ENCODE measurements around the gene S100A4.
A peak's percentile ranks its signal among the peaks of the same experiment; 100 is the strongest.
"Not testable (repeated sequence)": the region's sequence is repeated elsewhere in the genome, so short reads cannot be mapped to it uniquely, and the experiment has no call there.

S100A4 gene

DNA sequence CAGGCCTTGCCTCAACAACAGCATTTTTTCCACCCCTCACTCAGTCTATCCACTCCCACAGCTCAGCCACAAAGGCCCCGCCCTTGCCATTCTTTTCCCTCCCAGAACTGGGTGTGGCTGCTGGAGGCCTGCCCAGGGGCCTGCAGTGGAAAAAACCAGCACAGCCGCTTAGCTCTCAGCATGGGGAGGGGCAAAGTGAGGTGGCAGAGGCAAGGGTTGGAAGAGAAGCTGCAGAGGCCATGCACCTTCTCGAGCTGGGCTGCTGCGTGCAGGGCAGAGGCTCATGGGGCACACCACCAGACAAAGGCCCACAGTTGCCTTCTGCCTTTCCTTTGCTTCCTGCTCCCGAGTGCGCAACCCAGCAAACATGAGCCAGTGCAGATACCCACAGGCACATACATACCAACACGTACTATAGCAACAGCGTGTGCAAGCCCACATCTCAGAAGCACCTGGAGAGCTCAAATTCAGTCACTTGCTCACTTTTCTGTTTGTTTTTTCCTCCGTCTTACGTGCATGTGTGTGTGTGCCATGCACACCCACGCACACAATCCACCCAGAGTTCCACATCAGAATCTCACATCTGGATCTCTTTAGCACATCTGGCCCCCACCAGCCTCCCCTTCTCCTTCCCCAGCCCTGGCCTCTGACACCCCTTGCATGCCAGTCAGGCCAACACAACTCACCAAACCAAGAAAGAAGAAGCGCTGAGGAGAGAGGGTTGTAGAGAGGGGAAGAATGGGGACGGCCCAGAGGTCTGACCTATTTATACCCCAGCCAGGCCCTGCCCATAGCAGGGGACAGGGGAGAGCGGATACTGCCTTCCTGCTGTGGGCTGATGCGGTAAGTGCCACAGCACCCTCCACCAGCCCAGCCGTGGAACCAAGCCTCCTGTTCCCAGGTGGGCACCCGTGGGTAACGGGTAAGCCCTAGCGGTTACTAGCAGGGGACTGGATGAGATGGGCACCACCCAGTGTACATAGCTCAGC is at the start of gene S100A4:
Gene S100A4, minus strand, starts transcription at position 740 of the 989 bp plus-strand sequence. CDS start 1,012 bp downstream, outside the sequence.
- Histone ChIP-seq H3K9me3 (ENCODE audit: control insufficient read depth in 2 of 2, low read length in 2 of 2) (no peaks in the 10 kb centered on the region), H3K9ac (ENCODE audit: low read length in 2 of 2) (peak within 1 kb of the TSS; percentile 10 to 62), H3K36me3 (ENCODE audit: control insufficient read depth in 2 of 2, insufficient read depth in 2 of 2, low read length in 2 of 2) (no peaks in the 10 kb centered on the region), H3K27me3 (ENCODE audit: control insufficient read depth in 1 of 2, insufficient read depth in 2 of 2, low read length in 2 of 2) (no peaks in the 10 kb centered on the region), H3K4me1 (ENCODE audit: control insufficient read depth, insufficient read depth, low read length) (peaks cover 68% of the 10 kb centered on the region), H3K27ac (ENCODE audit: low read length) (peak within 1 kb of the TSS; percentile 49), H3K4me3 (ENCODE audit: low read length in 2 of 2) (peak within 1 kb of the TSS; percentile 2 to 76)

- H3K27ac ChIP-seq (ENCODE audit: low read length) = no peak overlapping the region
- peaks cover 0 to 2% of the 10 kb centered on the region in 2 donors for H3K36me3 ChIP-seq (ENCODE audit: control insufficient read depth in 2 of 2, insufficient read depth in 2 of 2, low read length in 2 of 2)
- no peaks in the 10 kb centered on the region for H3K4me1 ChIP-seq (ENCODE audit: control insufficient read depth, insufficient read depth, low read length)
- H3K9me3 ChIP-seq (ENCODE audit: control insufficient read depth in 2 of 2, low read length in 2 of 2) = no peaks in the 10 kb centered on the region
- H3K9ac ChIP-seq (ENCODE audit: low read length in 2 of 2) = no peak overlapping the region
- H3K4me3 ChIP-seq (ENCODE audit: low read length in 2 of 2) = no peak overlapping the region
- no peaks in the 10 kb centered on the region for H3K27me3 ChIP-seq (ENCODE audit: control insufficient read depth in 1 of 2, insufficient read depth in 2 of 2, low read length in 2 of 2)
Observed at GRCh38 chr1:153592748-153593147, 47.1 kb upstream of the S100A4 start.

DNA sequence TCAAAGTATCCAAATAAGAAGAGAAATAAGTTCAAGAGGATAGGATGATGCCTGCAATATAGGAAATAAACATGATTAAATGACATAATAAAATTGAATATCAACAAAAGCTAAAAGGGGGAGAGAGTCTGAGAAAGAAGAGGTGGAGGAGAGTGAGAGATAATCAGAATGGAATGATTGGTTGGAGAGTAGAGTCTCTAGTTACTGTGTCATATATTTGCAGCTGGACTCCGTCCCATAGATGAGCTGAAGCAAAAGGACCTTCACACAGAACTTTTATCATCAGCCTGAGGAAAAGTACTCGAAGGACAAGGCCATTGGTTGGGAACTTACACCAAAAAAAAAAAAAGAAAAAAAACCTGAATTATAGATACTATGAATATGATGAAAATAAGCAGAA is 42.9 kb upstream of the S100A4 start:
- Histone ChIP-seq H3K27ac (ENCODE audit: low read length) (no peak overlapping the region), H3K27me3 (ENCODE audit: control insufficient read depth in 1 of 2, insufficient read depth in 2 of 2, low read length in 2 of 2) (no peaks in the 10 kb centered on the region), H3K9me3 (ENCODE audit: control insufficient read depth in 2 of 2, low read length in 2 of 2) (no peaks in the 10 kb centered on the region), H3K4me1 (ENCODE audit: control insufficient read depth, insufficient read depth, low read length) (no peaks in the 10 kb centered on the region), H3K9ac (ENCODE audit: low read length in 2 of 2) (no peak overlapping the region), H3K4me3 (ENCODE audit: low read length in 2 of 2) (no peak overlapping the region), H3K36me3 (ENCODE audit: control insufficient read depth in 2 of 2, insufficient read depth in 2 of 2, low read length in 2 of 2) (peaks cover 0 to 2% of the 10 kb centered on the region in 2 donors)

- H3K27me3 ChIP-seq (ENCODE audit: control insufficient read depth in 1 of 2, insufficient read depth in 2 of 2, low read length in 2 of 2); H3K36me3 ChIP-seq (ENCODE audit: control insufficient read depth in 2 of 2, insufficient read depth in 2 of 2, low read length in 2 of 2); H3K4me3 ChIP-seq (ENCODE audit: low read length in 2 of 2); H3K4me1 ChIP-seq (ENCODE audit: control insufficient read depth, insufficient read depth, low read length); H3K27ac ChIP-seq (ENCODE audit: low read length); H3K9ac ChIP-seq (ENCODE audit: low read length in 2 of 2); H3K9me3 ChIP-seq (ENCODE audit: control insufficient read depth in 2 of 2, low read length in 2 of 2): not testable (repeated sequence)
Observed at GRCh38 chr1:153588033-153588432, 42.4 kb upstream of the S100A4 start.

DNA sequence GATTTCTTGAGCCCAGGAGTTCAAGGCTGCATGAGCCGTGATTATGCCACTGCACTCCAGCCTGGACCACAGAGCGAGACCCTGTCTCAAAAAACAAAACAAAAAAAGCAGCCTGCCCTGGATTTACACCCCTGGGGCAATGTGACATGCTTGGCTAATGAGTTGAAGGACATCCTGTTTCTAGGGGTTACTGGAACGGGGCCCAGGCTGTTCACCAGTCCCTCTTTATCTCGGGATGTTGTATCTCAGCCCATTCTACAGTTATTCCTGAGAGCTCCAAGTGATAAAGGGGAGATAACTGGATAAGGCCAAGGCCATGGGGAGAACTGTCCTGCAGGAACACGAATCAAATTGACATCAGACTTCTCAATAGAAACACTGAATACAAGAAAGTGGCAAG is 41.7 kb upstream of the S100A4 start:
- Histone ChIP-seq H3K4me3 (ENCODE audit: low read length in 2 of 2) (no peak overlapping the region), H3K27ac (ENCODE audit: low read length) (no peak overlapping the region), H3K9me3 (ENCODE audit: control insufficient read depth in 2 of 2, low read length in 2 of 2) (no peaks in the 10 kb centered on the region)

GRCh38 chr1:153586347-153586746 is 40.7 kb upstream of the S100A4 start:
- Histone ChIP-seq H3K36me3 (ENCODE audit: control insufficient read depth in 2 of 2, insufficient read depth in 2 of 2, low read length in 2 of 2) (peaks cover 0 to 2% of the 10 kb centered on the region in 2 donors), H3K27me3 (ENCODE audit: control insufficient read depth in 1 of 2, insufficient read depth in 2 of 2, low read length in 2 of 2) (no peaks in the 10 kb centered on the region), H3K9me3 (ENCODE audit: control insufficient read depth in 2 of 2, low read length in 2 of 2) (no peaks in the 10 kb centered on the region), H3K9ac (ENCODE audit: low read length in 2 of 2) (no peak overlapping the region), H3K4me3 (ENCODE audit: low read length in 2 of 2) (no peak overlapping the region), H3K27ac (ENCODE audit: low read length) (no peak overlapping the region), H3K4me1 (ENCODE audit: control insufficient read depth, insufficient read depth, low read length) (no peaks in the 10 kb centered on the region)

More for the DNA sequence above, 41.7 kb upstream of the S100A4 start:
- Histone ChIP-seq H3K4me1 (ENCODE audit: control insufficient read depth, insufficient read depth, low read length) (no peaks in the 10 kb centered on the region), H3K9ac (ENCODE audit: low read length in 2 of 2) (no peak overlapping the region), H3K36me3 (ENCODE audit: control insufficient read depth in 2 of 2, insufficient read depth in 2 of 2, low read length in 2 of 2) (peaks cover 0 to 2% of the 10 kb centered on the region in 2 donors), H3K27me3 (ENCODE audit: control insufficient read depth in 1 of 2, insufficient read depth in 2 of 2, low read length in 2 of 2) (no peaks in the 10 kb centered on the region)

- Histone ChIP-seq H3K4me1 (ENCODE audit: control insufficient read depth, insufficient read depth, low read length) (no peaks in the 10 kb centered on the region), H3K27ac (ENCODE audit: low read length) (no peak overlapping the region), H3K36me3 (ENCODE audit: control insufficient read depth in 2 of 2, insufficient read depth in 2 of 2, low read length in 2 of 2) (peaks cover 0 to 2% of the 10 kb centered on the region in 2 donors), H3K27me3 (ENCODE audit: control insufficient read depth in 1 of 2, insufficient read depth in 2 of 2, low read length in 2 of 2) (no peaks in the 10 kb centered on the region), H3K9me3 (ENCODE audit: control insufficient read depth in 2 of 2, low read length in 2 of 2) (no peaks in the 10 kb centered on the region), H3K9ac (ENCODE audit: low read length in 2 of 2) (no peak overlapping the region), H3K4me3 (ENCODE audit: low read length in 2 of 2) (no peak overlapping the region)
Observed at GRCh38 chr1:153585006-153585405, 39.4 kb upstream of the S100A4 start.

DNA sequence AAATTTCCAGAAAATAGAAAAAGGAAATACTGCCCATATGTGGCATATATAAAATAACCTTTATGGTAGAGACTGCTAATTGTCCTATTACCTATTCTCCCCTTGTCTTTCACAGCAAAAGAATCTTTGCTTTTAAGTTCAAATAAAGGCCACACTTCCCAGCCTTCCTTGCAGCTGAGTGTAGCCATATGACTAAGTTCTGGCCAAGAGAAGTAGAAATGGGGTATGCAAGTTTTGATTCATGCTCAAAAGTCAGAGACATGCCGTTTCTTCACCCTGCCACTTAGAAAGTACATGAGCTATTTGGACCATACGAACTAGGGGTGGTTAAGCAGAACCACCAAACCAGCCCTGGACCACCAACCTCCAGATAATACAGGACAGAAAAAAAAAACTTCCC is 38.4 kb upstream of the S100A4 start:
- H3K27me3 ChIP-seq (ENCODE audit: control insufficient read depth in 1 of 2, insufficient read depth in 2 of 2, low read length in 2 of 2) = no peaks in the 10 kb centered on the region
- H3K9ac ChIP-seq (ENCODE audit: low read length in 2 of 2) = no peak overlapping the region
- no peak overlapping the region for H3K27ac ChIP-seq (ENCODE audit: low read length)
- H3K36me3 ChIP-seq (ENCODE audit: control insufficient read depth in 2 of 2, insufficient read depth in 2 of 2, low read length in 2 of 2) = no peaks in the 10 kb centered on the region
- no peaks in the 10 kb centered on the region for H3K9me3 ChIP-seq (ENCODE audit: control insufficient read depth in 2 of 2, low read length in 2 of 2)
- H3K4me3 ChIP-seq (ENCODE audit: low read length in 2 of 2) = no peak overlapping the region
- no peaks in the 10 kb centered on the region for H3K4me1 ChIP-seq (ENCODE audit: control insufficient read depth, insufficient read depth, low read length)

GRCh38 chr1:153583514-153583913 is 37.9 kb upstream of the S100A4 start:
- not testable (repeated sequence) for H3K4me1 ChIP-seq (ENCODE audit: control insufficient read depth, insufficient read depth, low read length); H3K4me3 ChIP-seq (ENCODE audit: low read length in 2 of 2); H3K27me3 ChIP-seq (ENCODE audit: control insufficient read depth in 1 of 2, insufficient read depth in 2 of 2, low read length in 2 of 2); H3K9ac ChIP-seq (ENCODE audit: low read length in 2 of 2); H3K27ac ChIP-seq (ENCODE audit: low read length); H3K9me3 ChIP-seq (ENCODE audit: control insufficient read depth in 2 of 2, low read length in 2 of 2); H3K36me3 ChIP-seq (ENCODE audit: control insufficient read depth in 2 of 2, insufficient read depth in 2 of 2, low read length in 2 of 2)

DNA sequence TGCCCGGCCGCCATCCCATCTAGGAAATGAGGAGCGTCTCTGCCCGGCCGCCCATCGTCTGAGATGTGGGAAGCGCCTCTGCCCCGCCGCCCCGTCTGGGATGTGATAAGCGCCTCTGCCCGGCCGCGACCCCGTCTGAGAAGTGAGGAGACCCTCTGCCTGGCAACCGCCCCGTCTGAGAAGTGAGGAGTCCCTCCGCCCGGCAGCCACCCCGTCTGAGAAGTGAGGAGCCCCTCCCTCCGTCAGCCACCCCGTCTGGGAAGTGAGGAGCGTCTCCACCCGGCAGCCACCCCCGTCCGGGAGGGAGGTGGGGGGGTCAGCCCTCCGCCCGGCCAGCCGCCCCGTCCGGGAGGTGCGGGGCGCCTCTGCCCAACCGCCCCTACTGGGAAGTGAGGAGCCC is 37.2 kb upstream of the S100A4 start:
- not testable (repeated sequence) for H3K27ac ChIP-seq (ENCODE audit: low read length); H3K27me3 ChIP-seq (ENCODE audit: control insufficient read depth in 1 of 2, insufficient read depth in 2 of 2, low read length in 2 of 2); H3K36me3 ChIP-seq (ENCODE audit: control insufficient read depth in 2 of 2, insufficient read depth in 2 of 2, low read length in 2 of 2); H3K9ac ChIP-seq (ENCODE audit: low read length in 2 of 2); H3K9me3 ChIP-seq (ENCODE audit: control insufficient read depth in 2 of 2, low read length in 2 of 2); H3K4me3 ChIP-seq (ENCODE audit: low read length in 2 of 2); H3K4me1 ChIP-seq (ENCODE audit: control insufficient read depth, insufficient read depth, low read length)

GRCh38 chr1:153578936-153579335 is 33.3 kb upstream of the S100A4 start:
- no peak overlapping the region for H3K9ac ChIP-seq (ENCODE audit: low read length in 2 of 2)
- H3K4me3 ChIP-seq (ENCODE audit: low read length in 2 of 2) = no peak overlapping the region
- H3K4me1 ChIP-seq (ENCODE audit: control insufficient read depth, insufficient read depth, low read length) = no peaks in the 10 kb centered on the region
- no peak overlapping the region for H3K27ac ChIP-seq (ENCODE audit: low read length)
- H3K36me3 ChIP-seq (ENCODE audit: control insufficient read depth in 2 of 2, insufficient read depth in 2 of 2, low read length in 2 of 2) = no peaks in the 10 kb centered on the region
- no peaks in the 10 kb centered on the region for H3K9me3 ChIP-seq (ENCODE audit: control insufficient read depth in 2 of 2, low read length in 2 of 2)
- no peaks in the 10 kb centered on the region for H3K27me3 ChIP-seq (ENCODE audit: control insufficient read depth in 1 of 2, insufficient read depth in 2 of 2, low read length in 2 of 2)
